Retina (tissue), 1 donor: Measurements from ENCODE around the gene FOXN3.

ENCODE experiments used
- DNase-seq: peaks from one replicate; pipeline ENCODE4 v3.0.0-alpha.2; 2016

FOXN3 gene

GRCh38 chr14:89325299-89325883 is 91.6 kb downstream of the FOXN3 start:
- DNase-seq = no peak

GRCh38 chr14:89324501-89325298 is 92.3 kb downstream of the FOXN3 start:
- DNase-seq = no peak

- DNase-seq = no peak
Observed at GRCh38 chr14:89320381-89321000, 96.5 kb downstream of the FOXN3 start.

GRCh38 chr14:89319687-89320086 is 97.3 kb downstream of the FOXN3 start:
- no peak for DNase-seq

- no peak for DNase-seq
Observed at GRCh38 chr14:89317051-89317691, 99.9 kb downstream of the FOXN3 start.

GRCh38 chr14:89315493-89316470 is 101.3 kb downstream of the FOXN3 start:
- no peak for DNase-seq

- DNase-seq = no peak
Observed at GRCh38 chr14:89314274-89314673, 102.8 kb downstream of the FOXN3 start.

GRCh38 chr14:89312932-89313331 is 104.1 kb downstream of the FOXN3 start:
- DNase-seq = no peak

- no peak for DNase-seq
Observed at GRCh38 chr14:89310211-89310610, 106.8 kb downstream of the FOXN3 start.

GRCh38 chr14:89309670-89310177 is 107.3 kb downstream of the FOXN3 start:
- no peak for DNase-seq

- no peak for DNase-seq
Observed at GRCh38 chr14:89308232-89308959, 108.6 kb downstream of the FOXN3 start.

- no peak for DNase-seq
Observed at GRCh38 chr14:89307409-89307808, 109.6 kb downstream of the FOXN3 start.

- no peak for DNase-seq
Observed at GRCh38 chr14:89304972-89305703, 111.9 kb downstream of the FOXN3 start.

GRCh38 chr14:89304561-89304960 is 112.5 kb downstream of the FOXN3 start:
- DNase-seq = no peak

GRCh38 chr14:89303456-89304435 is 113.3 kb downstream of the FOXN3 start:
- DNase-seq = no peak

- DNase-seq = no peak
Observed at GRCh38 chr14:89302396-89302950, 114.6 kb downstream of the FOXN3 start.

GRCh38 chr14:89299587-89299986 is 117.4 kb downstream of the FOXN3 start:
- DNase-seq = no peak

GRCh38 chr14:89298056-89298834 is 118.8 kb downstream of the FOXN3 start:
- DNase-seq = no peak
